Tibial artery (tissue), 4 donors: ENCODE data around the gene SPNS1.

Experiments
- DNase-seq, 2 donors: peaks; one replicate each; pipeline ENCODE4 v3.0.0-alpha.2; 2019
- H3K27ac ChIP-seq, 2 donors: fragments of 200-600 bp; sonication (generic) in 1 of 2; 1 replicate in 1 of 2; 2 replicates in 1 of 2; pipeline ENCODE4 v1.5.1; 2018 to 2019; ENCODE audit warnings: mild to moderate bottlenecking in 1 of 2
- H3K27me3 ChIP-seq, 2 donors: fragments of 200-600 bp; sonication (generic) in 1 of 2; one replicate each; pipeline versions ENCODE4 v1.5.1 to v1.6.0; 2016 to 2019
- H3K36me3 ChIP-seq, 3 donors: fragments of 200-600 bp; sonication (generic) in 2 of 3; one replicate each; pipeline ENCODE4 v1.5.1; 2016 to 2019; ENCODE audit warnings: mild to moderate bottlenecking in 2 of 3
- H3K4me1 ChIP-seq, 4 donors: fragments of 200-600 bp; sonication (generic) in 2 of 4; 1 replicate in 3 of 4; 2 replicates in 1 of 4; pipeline ENCODE4 v1.5.1; 2016 to 2019
- H3K4me3 ChIP-seq, 2 donors: fragments of 200-600 bp; sonication (generic) in 1 of 2; 1 replicate in 1 of 2; 2 replicates in 1 of 2; pipeline ENCODE4 v1.5.1; 2018 to 2019; ENCODE audit warnings: mild to moderate bottlenecking in 2 of 2
- H3K9me3 ChIP-seq, 3 donors: fragments of 200-600 bp; sonication (generic) in 1 of 3; one replicate each; pipeline ENCODE4 v1.5.1; 2016 to 2019
- CTCF ChIP-seq, 2 experiments: fragments of 200-600 bp in 1 of 2; fragments of 450-650 bp in 1 of 2; IDR thresholded peaks; one replicate each; pipeline ENCODE4 v1.5.1; 2017 to 2019; ENCODE audit warnings: antibody characterized with exemption in 2 of 2, mild to moderate bottlenecking in 1 of 2, moderate library complexity in 1 of 2
- intact Hi-C: fragments of 100-400 bp; cut with DNase I; formaldehyde crosslinking; loops from one replicate; pipeline ENCODE4 v1.15.0; 2023; ENCODE audit warnings: low total_unique reads

SPNS1 gene

GRCh38 chr16:29009050-29009837 lies 34.7 kb downstream of the SPNS1 start:
- intact Hi-C loops: no loop called here
- no peak for TF ChIP-seq CTCF (IDR thresholded peaks at IDR 0.05)
- H3K36me3 ChIP-seq: no peaks in the 10 kb centered on the region
- DNase-seq: no peak
- no peak overlapping the region for H3K27ac ChIP-seq
- no peaks in the 10 kb centered on the region for H3K4me1 ChIP-seq
- H3K27me3 ChIP-seq: peaks cover 0 to 9% of the 10 kb centered on the region in 2 donors
- no peak overlapping the region for H3K4me3 ChIP-seq
- no peaks in the 10 kb centered on the region for H3K9me3 ChIP-seq

DNA sequence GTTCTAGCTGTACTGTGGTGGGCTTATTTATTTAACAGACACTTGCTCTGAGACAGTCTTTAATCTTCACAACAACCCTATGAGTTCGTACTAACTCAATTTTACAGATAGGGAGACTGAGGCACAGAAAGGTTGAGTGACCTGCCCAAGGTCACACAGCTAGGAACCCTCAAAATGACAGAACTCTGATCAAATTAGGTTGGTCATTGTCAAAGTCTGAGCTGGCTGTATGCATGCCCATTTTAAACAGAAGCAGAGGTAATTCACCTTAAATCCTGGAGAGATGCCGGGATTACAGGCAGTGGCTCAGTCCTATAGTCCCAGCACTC lies 35.2 kb downstream of the SPNS1 start:
- DNase-seq: no peak
- Histone ChIP-seq H3K27me3 (peaks cover 0 to 9% of the 10 kb centered on the region in 2 donors), H3K27ac (no peak overlapping the region), H3K36me3 (no peaks in the 10 kb centered on the region), H3K4me1 (no peaks in the 10 kb centered on the region), H3K4me3 (no peak overlapping the region), H3K9me3 (no peaks in the 10 kb centered on the region)
- TF ChIP-seq CTCF (IDR thresholded peaks at IDR 0.05): no peak
- intact Hi-C loops: no loop called here

GRCh38 chr16:29011112-29011511 lies 36.5 kb downstream of the SPNS1 start:
- Histone ChIP-seq H3K27ac (no peak overlapping the region), H3K4me1 (no peaks in the 10 kb centered on the region), H3K4me3 (no peak overlapping the region), H3K36me3 (no peaks in the 10 kb centered on the region), H3K9me3 (no peaks in the 10 kb centered on the region), H3K27me3 (peaks cover 0 to 9% of the 10 kb centered on the region in 2 donors)
- DNase-seq: no peak
- TF ChIP-seq CTCF (IDR thresholded peaks at IDR 0.05): no peak
- intact Hi-C loops: no loop called here

DNA sequence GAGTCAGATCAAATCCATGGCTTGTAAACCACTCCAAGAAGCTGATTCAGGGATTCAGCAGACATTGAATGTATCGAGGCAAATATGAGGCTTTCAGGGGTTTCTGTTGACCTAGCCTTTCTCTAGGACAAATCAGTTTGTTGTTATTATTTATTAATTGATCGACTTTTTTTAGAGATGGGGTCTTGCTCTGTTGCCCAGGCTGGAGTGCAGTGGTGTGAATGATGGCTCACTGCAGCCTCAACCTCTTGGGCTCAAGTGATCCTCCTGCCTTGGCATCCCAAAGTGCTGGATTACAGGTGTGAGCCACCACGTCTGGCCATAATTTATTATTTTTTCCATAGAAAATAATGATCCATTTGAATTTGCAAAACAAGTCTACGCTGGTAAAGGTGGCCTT lies 37.3 kb downstream of the SPNS1 start:
- H3K27ac ChIP-seq: no peak overlapping the region
- intact Hi-C loops: no loop called here
- H3K9me3 ChIP-seq: no peaks in the 10 kb centered on the region
- H3K4me3 ChIP-seq: no peak overlapping the region
- H3K4me1 ChIP-seq: no peaks in the 10 kb centered on the region
- peaks cover 0 to 9% of the 10 kb centered on the region in 2 donors for H3K27me3 ChIP-seq
- no peak for TF ChIP-seq CTCF (IDR thresholded peaks at IDR 0.05)
- no peak for DNase-seq
- no peaks in the 10 kb centered on the region for H3K36me3 ChIP-seq

DNA sequence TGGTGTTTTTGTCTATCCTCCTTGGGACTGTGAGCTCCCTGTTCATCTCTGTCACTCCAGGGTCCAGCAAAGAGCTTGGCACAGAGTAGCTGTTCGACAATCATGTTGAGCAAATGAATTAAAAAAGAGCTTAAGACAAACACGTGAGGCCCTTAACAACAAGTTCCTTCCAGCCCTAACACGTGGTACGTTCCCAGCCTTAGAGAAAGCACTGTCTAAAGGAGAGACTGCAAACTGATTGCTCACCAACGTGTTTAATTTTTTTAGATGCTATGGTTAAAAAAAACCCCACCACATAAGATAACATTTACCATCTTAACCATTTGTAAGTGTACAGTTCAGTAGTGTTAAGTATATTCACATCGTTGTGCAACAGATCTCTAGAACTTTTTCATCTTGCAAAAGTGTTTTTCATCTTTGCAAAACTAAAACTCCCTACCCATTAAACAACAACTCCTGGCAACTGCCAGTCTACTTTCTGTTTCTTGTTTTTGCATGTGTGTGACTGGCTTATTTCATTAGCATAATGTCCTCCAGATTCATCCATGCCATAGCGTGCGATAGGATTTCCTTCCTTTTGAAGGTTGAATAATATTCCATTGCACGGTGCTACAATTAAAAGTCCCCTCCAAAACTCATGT lies 38.5 kb downstream of the SPNS1 start:
- DNase-seq: no peak
- H3K9me3 ChIP-seq: no peaks in the 10 kb centered on the region
- H3K4me3 ChIP-seq: no peak overlapping the region
- no peaks in the 10 kb centered on the region for H3K4me1 ChIP-seq
- no peak for TF ChIP-seq CTCF (IDR thresholded peaks at IDR 0.05)
- peaks cover 0 to 9% of the 10 kb centered on the region in 2 donors for H3K27me3 ChIP-seq
- H3K36me3 ChIP-seq: no peaks in the 10 kb centered on the region
- intact Hi-C loops: no loop called here
- H3K27ac ChIP-seq: no peak overlapping the region
